Cardiac fibroblast (primary cell): ENCODE measurements around the gene FRMD4A.
A peak's percentile ranks its signal among the peaks of the same experiment; 100 is the strongest.
"Not testable (repeated sequence)": the region's sequence is repeated elsewhere in the genome, so short reads cannot be mapped to it uniquely, and the experiment has no call there.

ENCODE experiments used
- DNase-seq, 2 donors: peaks; one replicate each; pipeline versions ENCODE4 v3.0.0 to v3.0.0-alpha.2; 2010; ENCODE audit warnings: low read depth in 2 of 2
- H3K4me3 ChIP-seq, 2 donors: replicated peaks in 1 of 2; 1 replicate in 1 of 2; 2 replicates in 1 of 2; pipeline ENCODE4 v1.5.1; 2011; ENCODE audit warnings: low read depth in 2 of 2, low read length in 2 of 2, mild to moderate bottlenecking in 2 of 2, moderate library complexity in 1 of 2
- CTCF ChIP-seq: IDR thresholded peaks from one replicate; pipeline ENCODE4 v1.5.1; 2011; ENCODE audit warnings: low read depth, mild to moderate bottlenecking, low read length, inconsistent platforms

Gene FRMD4A

GRCh38 chr10:13779748-13780147 lies 551.0 kb downstream of the FRMD4A start:
- DNase-seq: no peak
- no peak for TF ChIP-seq CTCF
- no peak overlapping the region for H3K4me3 ChIP-seq

GRCh38 chr10:13778693-13778960 lies 552.1 kb downstream of the FRMD4A start:
- not testable (repeated sequence) for H3K4me3 ChIP-seq, DNase-seq

GRCh38 chr10:13776861-13777311 lies 553.8 kb downstream of the FRMD4A start:
- DNase-seq: peak; percentile 30 to 42
- H3K4me3 ChIP-seq: no peak overlapping the region
- no peak for TF ChIP-seq CTCF

GRCh38 chr10:13775786-13776775 lies 554.6 kb downstream of the FRMD4A start:
- no peak for TF ChIP-seq CTCF
- no peak overlapping the region for H3K4me3 ChIP-seq
- DNase-seq: peak; percentile 82 to 94

- no peak for DNase-seq
- no peak for TF ChIP-seq CTCF
- H3K4me3 ChIP-seq: no peak overlapping the region
Observed at GRCh38 chr10:13774303-13774893, 556.3 kb downstream of the FRMD4A start.

GRCh38 chr10:13773496-13774170 lies 557.1 kb downstream of the FRMD4A start:
- DNase-seq: peak in 1 of 2 donors; percentile 59
- no peak for TF ChIP-seq CTCF

GRCh38 chr10:13773043-13773442 lies 557.7 kb downstream of the FRMD4A start:
- DNase-seq: peak in 1 of 2 donors; percentile 25
- TF ChIP-seq CTCF: no peak
- H3K4me3 ChIP-seq: no peak overlapping the region

More at GRCh38 chr10:13773496-13774170, 557.1 kb downstream of the FRMD4A start:
- H3K4me3 ChIP-seq: no peak overlapping the region
